Stimulated activated CD4-positive, alpha-beta T cell treated with anti-CD3 and anti-CD28 coated beads, Interleukin-1b, Interleukin-23, amount 100 ng/mL, for 24 hours (primary cell): Measurements from ENCODE around the gene BAZ2B.
"Not testable (repeated sequence)": the region's sequence is repeated elsewhere in the genome, so short reads cannot be mapped to it uniquely, and the experiment has no call there.

ENCODE experiments used
- DNase-seq, 4 experiments: peaks; one replicate each; pipeline ENCODE4 v3.0.0-alpha.2; 2020; ENCODE audit warnings: low read depth in 4 of 4, low spot score in 1 of 4

BAZ2B gene

DNA sequence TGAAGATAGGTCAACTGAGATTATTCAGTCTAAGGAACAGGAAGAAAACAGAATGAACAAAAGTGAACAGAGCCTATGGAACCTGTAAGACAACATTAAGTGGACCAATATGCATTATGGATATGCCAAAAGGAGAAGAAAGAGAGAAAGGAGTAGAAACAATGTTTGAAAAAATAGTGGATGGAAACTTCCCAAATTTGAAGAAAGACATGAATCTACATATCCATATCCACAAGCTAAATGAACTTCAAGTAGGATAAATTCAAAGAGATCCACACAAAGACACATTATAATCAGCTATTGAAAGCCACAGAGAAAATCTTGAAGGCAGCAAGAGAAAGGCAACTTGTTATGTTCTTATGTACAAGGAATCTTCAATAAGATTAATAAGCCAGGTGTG is 74.2 kb downstream of the BAZ2B start:
- DNase-seq: no peak

GRCh38 chr2:159539701-159540100 is 76.6 kb downstream of the BAZ2B start:
- DNase-seq: no peak

GRCh38 chr2:159538801-159539200 is 77.5 kb downstream of the BAZ2B start:
- no peak for DNase-seq

DNA sequence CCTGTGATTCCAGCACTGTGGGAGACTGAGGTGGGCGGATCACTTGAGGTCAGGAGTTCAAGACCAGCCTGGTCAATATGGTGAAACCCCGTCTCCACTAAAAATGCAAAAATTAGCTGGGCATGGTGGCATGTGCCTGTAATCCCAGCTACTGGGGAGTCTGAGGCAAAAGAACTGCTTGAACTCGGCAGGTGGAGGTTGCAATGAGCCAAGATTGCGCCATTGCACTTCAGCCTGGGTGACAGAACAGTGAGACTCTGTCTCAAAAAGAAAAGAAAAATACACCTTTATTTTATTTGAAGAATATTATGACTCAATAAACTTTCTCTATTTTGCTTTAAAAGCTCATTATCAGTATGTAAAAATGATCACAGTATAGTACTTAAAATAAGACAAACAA is 81.1 kb downstream of the BAZ2B start:
- DNase-seq: not testable (repeated sequence)

DNA sequence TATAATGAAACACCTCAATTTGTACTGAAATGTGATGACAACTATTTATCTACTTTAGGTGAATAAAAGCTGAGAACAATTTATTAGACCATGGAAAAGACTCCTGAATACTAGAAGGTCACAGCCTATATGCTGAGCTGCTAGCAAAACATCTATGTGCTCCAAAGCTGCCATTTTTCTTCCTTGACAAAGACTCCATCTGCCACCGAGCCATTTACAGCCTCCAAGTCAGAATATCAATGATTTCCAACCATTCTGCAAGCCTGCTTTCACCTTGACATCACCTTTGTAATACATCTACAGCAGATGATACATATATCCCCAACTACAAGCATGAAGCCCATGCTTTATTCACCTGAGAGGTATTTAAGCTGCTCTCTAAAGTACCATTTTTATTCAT is 84.9 kb downstream of the BAZ2B start:
- no peak for DNase-seq

- DNase-seq: no peak
Measured at GRCh38 chr2:159526433-159526832, 89.9 kb downstream of the BAZ2B start.

DNA sequence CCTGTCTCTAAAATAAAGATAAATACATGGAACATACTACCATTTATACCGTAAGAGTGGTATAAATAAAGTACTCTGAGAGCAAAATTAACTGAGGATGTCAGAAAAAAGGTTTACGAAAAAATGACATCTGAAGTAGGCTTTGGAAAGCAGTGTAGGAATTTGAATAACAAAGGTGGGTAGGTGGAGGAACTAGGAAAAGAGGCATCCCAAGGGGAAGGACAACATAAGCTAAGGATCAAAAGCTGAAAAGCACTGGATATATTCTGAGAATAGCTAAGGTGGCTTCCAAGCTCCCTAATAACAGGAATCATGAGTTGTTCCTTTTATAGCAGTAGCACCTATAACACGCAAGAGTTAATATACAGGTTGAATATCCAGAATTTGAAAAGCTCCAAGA is 91.3 kb downstream of the BAZ2B start:
- no peak for DNase-seq

GRCh38 chr2:159521272-159521671 is 95.1 kb downstream of the BAZ2B start:
- no peak for DNase-seq

DNA sequence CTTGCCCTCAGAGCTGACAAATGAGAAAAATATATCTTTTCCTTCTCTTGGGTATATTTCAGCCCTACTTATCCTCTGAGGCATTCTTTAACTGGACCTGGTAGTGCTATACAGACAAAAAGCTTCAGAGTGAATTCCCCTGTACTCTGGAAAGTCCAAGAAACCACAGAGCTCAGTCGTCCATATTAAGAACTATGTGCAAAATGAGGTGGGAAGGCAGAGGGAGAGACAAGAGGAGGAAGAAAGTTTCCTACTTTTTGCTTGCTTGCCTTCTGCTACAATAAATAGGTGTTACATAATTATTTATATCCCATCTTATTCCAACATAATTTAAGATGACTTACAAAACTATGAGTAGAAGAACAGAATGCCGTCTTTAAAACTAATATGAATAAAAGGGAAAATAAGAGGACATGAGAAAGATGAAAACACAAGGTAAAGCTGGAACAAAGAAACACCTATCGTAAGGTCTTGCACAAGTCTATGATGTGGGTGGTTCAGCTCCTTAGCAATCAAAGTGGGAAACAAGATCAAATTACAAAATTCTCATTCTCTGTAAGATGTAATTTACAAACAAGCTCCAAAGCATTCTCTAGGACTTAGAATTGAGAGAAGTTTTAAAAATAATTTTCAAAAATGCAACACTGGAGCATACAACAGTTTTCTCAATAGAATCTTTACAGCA is 97.9 kb downstream of the BAZ2B start:
- DNase-seq: no peak

DNA sequence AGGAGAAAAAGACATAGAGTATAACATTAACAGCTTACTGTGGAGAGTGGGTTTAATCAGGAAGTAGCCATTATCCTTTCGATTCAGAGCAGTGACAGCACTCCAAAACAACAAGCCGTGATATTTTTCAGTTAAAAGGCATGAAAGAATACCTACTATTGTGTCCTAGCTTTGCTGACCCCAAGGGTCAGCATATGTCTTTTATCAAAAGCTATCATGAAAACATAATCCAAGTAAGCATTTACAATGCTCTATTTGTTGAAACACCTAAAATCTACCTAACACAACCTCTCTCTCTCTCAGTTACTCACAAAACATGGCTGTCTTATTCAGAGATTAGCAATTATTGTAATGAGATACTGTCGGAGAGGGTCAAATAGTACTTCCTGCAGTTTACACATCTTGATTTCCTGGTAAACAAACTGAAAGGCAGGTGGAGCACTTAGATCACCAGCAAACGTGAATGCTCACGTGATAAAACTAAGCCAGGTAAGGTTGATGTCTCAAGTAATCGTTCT is 100.0 kb downstream of the BAZ2B start:
- no peak for DNase-seq

DNA sequence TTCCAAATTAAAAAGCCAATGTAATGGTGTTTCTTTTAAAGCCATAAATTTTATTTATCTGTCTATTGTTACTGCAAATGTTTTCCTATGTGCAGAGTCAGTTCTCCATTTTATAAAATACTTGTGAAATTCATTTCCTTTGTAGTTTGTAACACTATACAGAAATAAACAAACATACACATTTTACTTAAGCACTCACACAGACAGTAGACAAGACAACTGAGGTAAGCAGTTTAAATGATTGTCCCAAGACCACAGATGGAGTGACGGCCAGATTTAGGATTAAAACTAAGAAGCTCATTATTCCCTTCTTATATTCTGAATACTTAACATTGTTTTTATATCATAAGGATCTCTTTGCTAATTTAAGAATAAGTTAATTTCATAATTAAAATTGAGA is 100.9 kb downstream of the BAZ2B start:
- no peak for DNase-seq

DNA sequence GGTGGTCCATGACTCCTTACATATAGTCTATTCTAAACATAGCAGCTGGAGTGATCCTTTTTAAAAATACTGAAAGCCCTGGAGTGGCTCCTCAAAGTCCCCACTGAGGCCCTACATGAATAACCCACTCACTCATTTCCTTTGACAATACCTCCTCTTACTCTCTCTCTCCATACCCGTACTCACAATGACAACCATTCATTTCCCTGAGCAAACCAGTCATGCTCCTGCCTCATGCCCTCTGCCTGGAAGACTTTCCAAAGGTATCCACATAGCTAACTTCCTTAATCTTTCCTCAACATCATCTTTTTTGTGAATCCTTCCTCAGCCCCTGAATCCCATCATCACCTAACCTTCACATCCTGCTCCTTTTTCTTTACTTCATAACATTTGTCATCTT is 102.6 kb downstream of the BAZ2B start:
- no peak for DNase-seq

GRCh38 chr2:159508140-159508539 is 108.2 kb downstream of the BAZ2B start:
- no peak for DNase-seq

DNA sequence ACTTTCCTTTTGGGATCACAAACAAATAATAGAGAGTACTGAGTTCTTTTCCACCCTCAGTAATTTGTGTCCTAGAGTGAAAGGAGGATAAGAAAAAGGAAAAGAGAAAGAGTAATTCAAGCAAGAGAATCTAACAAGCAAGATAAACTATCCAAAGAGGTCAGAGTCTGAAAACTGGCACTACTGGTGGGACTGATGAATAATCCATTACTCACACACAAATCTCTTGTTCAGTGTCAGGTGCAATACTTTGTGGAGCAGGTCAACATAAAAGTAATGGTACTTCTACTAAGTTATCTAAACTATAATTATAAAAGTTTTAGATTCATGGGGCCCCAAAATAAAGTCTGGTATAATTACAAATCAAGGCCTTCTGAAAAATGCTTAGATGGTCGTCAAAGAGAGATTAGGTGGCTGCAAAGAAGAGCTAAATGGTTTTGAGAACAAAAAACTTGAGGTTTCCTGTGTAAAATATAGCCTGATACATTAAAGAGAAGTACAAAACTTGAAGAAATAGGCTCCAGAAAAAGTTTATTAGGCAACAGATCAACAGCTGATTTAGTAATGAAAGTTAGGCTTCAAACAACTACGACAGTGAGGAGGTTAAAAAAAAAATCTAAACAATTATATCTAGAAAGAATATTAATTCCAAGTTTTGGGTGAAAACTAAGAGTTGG is 109.4 kb downstream of the BAZ2B start:
- DNase-seq: no peak

GRCh38 chr2:159506202-159506601 is 110.1 kb downstream of the BAZ2B start:
- DNase-seq: no peak

GRCh38 chr2:159505196-159505595 is 111.2 kb downstream of the BAZ2B start:
- DNase-seq: no peak

DNA sequence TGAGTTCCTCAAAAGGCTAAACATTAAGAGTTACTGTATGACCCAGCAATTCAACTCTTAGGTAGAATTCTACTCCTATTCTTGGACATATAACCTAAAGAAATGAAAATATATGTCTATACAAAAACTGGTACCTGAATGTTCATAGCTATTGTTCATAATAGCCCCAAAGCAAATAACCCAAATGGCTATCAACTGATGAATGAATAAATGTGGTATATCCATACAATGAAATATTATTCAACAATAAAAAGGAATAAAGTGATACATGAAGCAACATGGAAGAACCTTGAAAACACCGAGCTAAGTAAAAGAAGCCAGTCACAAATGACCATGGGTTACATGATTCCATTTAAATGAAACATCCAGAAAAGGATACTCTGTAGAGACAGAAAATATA is 114.6 kb downstream of the BAZ2B start:
- DNase-seq: no peak

DNA sequence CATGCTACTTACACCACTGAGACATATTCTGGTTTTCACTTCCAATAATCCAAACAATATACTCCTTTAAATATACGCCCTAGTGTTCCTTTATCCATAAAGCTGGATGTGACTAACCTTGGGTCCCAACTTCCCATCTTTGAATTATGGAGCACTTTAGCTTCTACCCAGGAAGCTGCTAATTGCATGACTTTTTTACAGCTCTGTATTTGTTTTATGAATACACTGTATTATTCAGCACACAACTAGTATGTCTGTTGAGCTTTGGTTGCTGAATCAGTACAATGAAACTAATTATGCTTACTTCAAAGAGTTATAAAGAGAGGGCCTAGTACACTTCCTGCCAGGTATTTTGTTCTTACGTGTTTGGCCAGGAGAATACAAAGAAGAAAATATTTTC is 118.5 kb downstream of the BAZ2B start:
- DNase-seq: no peak

DNA sequence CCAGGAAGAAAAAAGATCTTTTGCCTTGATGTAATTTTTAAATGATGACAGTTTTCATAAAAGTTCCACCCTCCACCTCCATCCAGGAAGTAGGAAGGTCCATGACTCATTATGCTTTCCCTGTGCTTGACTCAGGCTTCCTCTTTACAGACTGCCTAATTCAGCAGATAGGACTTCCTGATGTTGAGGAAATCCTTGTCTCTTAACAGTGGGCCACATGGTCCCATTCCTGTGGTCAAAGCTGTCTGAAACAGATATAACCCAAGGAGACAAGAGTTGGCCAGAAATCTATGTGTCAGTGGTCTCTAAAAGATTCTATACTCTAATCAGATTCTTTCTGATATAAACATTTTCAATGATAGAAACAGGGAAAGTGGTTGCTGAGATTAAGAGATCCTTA is 119.1 kb downstream of the BAZ2B start:
- no peak for DNase-seq

DNA sequence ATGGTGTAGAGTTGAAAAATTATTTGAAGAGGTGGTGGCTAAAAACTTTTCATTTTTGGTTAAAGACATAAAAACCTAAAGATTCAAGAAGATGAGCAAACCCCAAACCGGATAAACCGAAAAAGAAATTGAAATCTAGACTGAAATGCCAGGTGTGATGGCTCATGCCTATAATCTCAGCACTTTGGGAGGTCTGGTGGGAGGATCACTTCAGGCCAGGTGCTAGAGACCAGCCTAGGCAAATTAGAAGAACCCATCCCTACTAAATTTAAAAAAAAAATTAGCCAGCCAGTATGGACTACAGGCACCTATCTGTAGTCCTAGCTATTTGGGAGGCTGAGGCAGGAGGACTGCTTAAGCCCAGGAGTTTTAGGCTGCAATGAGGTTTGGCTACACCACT is 126.9 kb downstream of the BAZ2B start:
- no peak for DNase-seq

DNA sequence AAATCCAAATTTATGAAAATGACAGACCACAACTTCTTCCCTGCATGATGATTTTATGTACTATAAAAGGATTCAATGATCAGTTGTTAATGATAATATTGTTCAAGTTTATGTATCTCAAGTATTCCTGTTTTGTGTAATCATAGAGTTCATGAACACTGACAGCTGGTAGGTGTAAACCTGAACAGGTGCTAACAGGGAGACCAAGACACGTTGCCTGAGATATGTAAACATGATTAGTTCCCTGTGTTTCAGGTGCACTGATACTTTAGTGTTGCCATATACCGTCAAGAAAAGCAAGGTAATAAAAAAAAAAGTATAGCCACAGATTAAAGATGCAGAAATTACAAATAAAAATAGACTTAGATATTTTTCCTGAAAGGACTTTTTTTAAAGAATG is 131.8 kb downstream of the BAZ2B start:
- no peak for DNase-seq

DNA sequence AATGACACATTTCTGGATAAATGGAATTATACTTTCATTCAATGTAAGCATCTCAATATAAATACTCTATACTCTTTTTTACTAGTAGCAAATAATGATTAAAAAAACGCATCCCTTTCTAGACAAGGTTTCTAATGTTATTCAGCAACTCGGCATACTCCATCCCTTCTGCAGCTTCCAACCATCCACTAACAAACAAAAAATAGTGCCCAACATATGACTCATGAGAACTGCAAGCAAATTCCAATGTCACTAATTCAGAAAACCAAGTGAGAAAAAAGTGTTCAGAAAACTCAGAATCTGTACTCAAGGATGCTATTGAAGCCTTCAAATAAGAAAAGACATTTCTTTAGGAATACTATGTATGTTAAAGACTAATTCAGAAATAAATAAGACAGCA is 140.0 kb downstream of the BAZ2B start:
- DNase-seq: no peak

- no peak for DNase-seq
Measured at GRCh38 chr2:159475793-159476192, 140.6 kb downstream of the BAZ2B start.
